Endothelial cell of umbilical vein (primary cell): ENCODE measurements around the gene GALNT9. TPM values are rescaled to one million over a fixed set of nuclear protein-coding genes. Genes with fewer than 3 reads are reported as not detected.

Source experiments
- BruUV-seq: library from RNA; stranded (reverse); fragments of 400-500 nt; replicated peaks from 2 replicates; lab custom pipeline; 2021; lab: Mats Ljungman, UMichigan
- CTCF ChIA-PET: fragments of 300-600, 350-600 bp; sonication (Branson Sonifier 250); formaldehyde crosslinking; loops from one replicate; lab custom pipeline; 2021; ENCODE audit warnings: antibody characterized with exemption, inconsistent platforms; lab: Charles Lee
- POLR2A ChIA-PET: fragments of 300-600, 350-600 bp; sonication (Branson Sonifier 250); formaldehyde crosslinking; loops from one replicate; lab custom pipeline; 2021; ENCODE audit warnings: antibody characterized with exemption, inconsistent platforms; lab: Charles Lee
- DNase-seq: peaks from one replicate; pipeline ENCODE4 v3.0.0-alpha.2; 2011; ENCODE audit warnings: low read depth, low spot score
- FAIRE-seq: peaks from 2 replicates; lab custom pipeline; 2011; peaks lifted over from hg19 to GRCh38; lab: Jason Lieb, UNC
- H2AFZ ChIP-seq: 2 replicates; pipeline ENCODE4 v1.6.0; 2012; ENCODE audit warnings: low read depth, low read length, control low read depth, inconsistent platforms
- H3K27ac ChIP-seq: 2 replicates; pipeline ENCODE4 v1.5.1; 2011; ENCODE audit warnings: low read depth, mild to moderate bottlenecking, control low read depth, low read length, moderate library complexity; ENCODE audit not compliant: insufficient read depth
- H3K27me3 ChIP-seq, 2 experiments: 2 replicates each; pipeline versions ENCODE4 v1.6.0 to v1.6.1; 2011; ENCODE audit warnings: low read length in 2 of 2, mixed read lengths in 1 of 2; ENCODE audit not compliant: control insufficient read depth in 2 of 2, insufficient read depth in 2 of 2
- H3K36me3 ChIP-seq, 2 experiments: 2 replicates in 1 of 2; 3 replicates in 1 of 2; pipeline ENCODE4 v1.5.1; 2011; ENCODE audit warnings: low read length in 2 of 2, mild to moderate bottlenecking in 1 of 2, moderate library complexity in 1 of 2; ENCODE audit not compliant: control insufficient read depth in 2 of 2, insufficient read depth in 2 of 2; ENCODE audit errors: extremely low read depth in 1 of 2
- H3K4me1 ChIP-seq: 3 replicates; pipeline ENCODE4 v1.5.1; 2011; ENCODE audit warnings: mild to moderate bottlenecking, low read length; ENCODE audit not compliant: control insufficient read depth, insufficient read depth; ENCODE audit errors: extremely low read depth
- H3K4me2 ChIP-seq: 2 replicates; pipeline ENCODE4 v1.6.1; 2011; ENCODE audit warnings: low read length, control low read depth, mixed read lengths; ENCODE audit not compliant: insufficient read depth
- H3K4me3 ChIP-seq, 3 experiments: fragments of 200-600 bp in 1 of 3; sonication (generic), shearing (Covaris generic) in 1 of 3; replicated peaks in 1 of 3; 2 replicates each; pipeline ENCODE4 v1.5.1; 2011 to 2016; ENCODE audit warnings: control low read depth in 3 of 3, low read length in 3 of 3, mild to moderate bottlenecking in 2 of 3, inconsistent platforms in 1 of 3, low read depth in 1 of 3, moderate library complexity in 1 of 3; ENCODE audit not compliant: insufficient read depth in 1 of 3
- H3K79me2 ChIP-seq: 2 replicates; pipeline ENCODE4 v1.6.0; 2012; ENCODE audit warnings: low read length, inconsistent platforms; ENCODE audit not compliant: control insufficient read depth, insufficient read depth
- H3K9ac ChIP-seq: replicated peaks from 2 replicates; pipeline ENCODE3; 2011; ENCODE audit warnings: low read length, control low read depth; ENCODE audit not compliant: insufficient read depth; ENCODE audit errors: extremely low read depth
- H3K9me1 ChIP-seq: replicated peaks from 3 replicates; pipeline ENCODE4 v1.6.0; 2011; ENCODE audit warnings: mild to moderate bottlenecking, low read length; ENCODE audit not compliant: control insufficient read depth, insufficient read depth; ENCODE audit errors: extremely low read depth
- H3K9me3 ChIP-seq: replicated peaks from 2 replicates; pipeline ENCODE4 v1.5.1; 2012; ENCODE audit warnings: low read length, inconsistent platforms; ENCODE audit not compliant: control insufficient read depth, insufficient read depth
- H4K20me1 ChIP-seq: replicated peaks from 2 replicates; pipeline ENCODE3; 2011; ENCODE audit warnings: mild to moderate bottlenecking, low read length; ENCODE audit not compliant: control insufficient read depth, insufficient read depth; ENCODE audit errors: extremely low read depth
- EZH2 ChIP-seq: IDR thresholded peaks from 2 replicates; pipeline ENCODE4 v1.6.1; 2012; ENCODE audit warnings: borderline replicate concordance, low read depth, mild to moderate bottlenecking, moderate library complexity, low read length, inconsistent platforms; ENCODE audit not compliant: severe bottlenecking
- FOS ChIP-seq: IDR thresholded peaks from 2 replicates; pipeline ENCODE4 v1.6.1; 2011; ENCODE audit warnings: mild to moderate bottlenecking, low read length, moderate library complexity, borderline replicate concordance; ENCODE audit not compliant: insufficient read depth
- JUN ChIP-seq: IDR thresholded peaks from 2 replicates; pipeline ENCODE4 v1.6.1; 2011; ENCODE audit warnings: borderline replicate concordance, low read depth; ENCODE audit not compliant: insufficient read length, insufficient read depth
- MYC ChIP-seq: IDR thresholded peaks from one replicate; pipeline ENCODE4 v1.6.1; 2011; ENCODE audit warnings: mild to moderate bottlenecking, low read depth, low read length
- POLR2A ChIP-seq: IDR thresholded peaks from 2 replicates; pipeline ENCODE4 v1.6.1; 2012; ENCODE audit warnings: low read depth, mild to moderate bottlenecking, control low read depth, low read length
- POLR2AphosphoS5 ChIP-seq: IDR thresholded peaks from 2 replicates; pipeline ENCODE4 v1.6.1; 2012; ENCODE audit warnings: low read depth, mild to moderate bottlenecking, control low read depth, low read length, moderate library complexity; ENCODE audit not compliant: insufficient read depth
- dilution Hi-C: fragments of 300-500 bp; cut with MboI; formaldehyde crosslinking; loops from one replicate; pipeline ENCODE4 v1.15.0; 2019; ENCODE audit warnings: low sequenced_read_pairs; ENCODE audit not compliant: extremely low pct_ligation_motif_present
- intact Hi-C: fragments of 100-400 bp; cut with micrococcal nuclease; formaldehyde crosslinking; loops from one replicate; pipeline ENCODE4 v1.10.0; 2022
- polyA plus RNA-seq, 4 experiments: library from polyadenylated mRNA; depleted of rRNA in 3 of 4; stranded (reverse) in 3 of 4; unstranded in 1 of 4; fragments of >200 nt; gene quantifications; 2 replicates each; pipeline versions ENCODE4 v1.2.1 to v1.2.3, GENCODE V29; 2011 to 2012; ENCODE audit warnings: missing spikeins in 1 of 4
- total RNA-seq: library from RNA; stranded (reverse); gene quantifications from 2 replicates; pipeline ENCODE4 v1.2.3, GENCODE V29; 2021
- TF ChIP-seq, protein P1 (sequence below), 2 donors: IDR thresholded peaks; 1 replicate in 1 of 2; 2 replicates in 1 of 2; pipeline ENCODE4 v1.5.1; 2011; ENCODE audit warnings: low read length in 2 of 2, mild to moderate bottlenecking in 2 of 2, moderate library complexity in 2 of 2, control low read depth in 1 of 2, inconsistent platforms in 1 of 2, low read depth in 1 of 2; ENCODE audit not compliant: insufficient read depth in 1 of 2; ENCODE audit errors: extremely low read depth in 1 of 2
- TF ChIP-seq, protein P2 (sequence below): IDR thresholded peaks from 2 replicates; pipeline ENCODE4 v1.6.1; 2011; ENCODE audit not compliant: insufficient read depth, insufficient read length

The GALNT9 gene
- total and polyA plus RNA-seq, 2 donors (not counting 3 experiments of a cell fraction or from before 2014, with no cell fraction given): 0.14 to 0.73 TPM

GRCh38 chr12:132147423-132148367, 181.7 kb downstream of the GALNT9 start:
- TF ChIP-seq JUN (no peak), POLR2A (no peak), MYC (no peak), FOS (no peak), EZH2 (no peak), POLR2AphosphoS5 (no peak)
- TF ChIP-seq, protein P1, sequence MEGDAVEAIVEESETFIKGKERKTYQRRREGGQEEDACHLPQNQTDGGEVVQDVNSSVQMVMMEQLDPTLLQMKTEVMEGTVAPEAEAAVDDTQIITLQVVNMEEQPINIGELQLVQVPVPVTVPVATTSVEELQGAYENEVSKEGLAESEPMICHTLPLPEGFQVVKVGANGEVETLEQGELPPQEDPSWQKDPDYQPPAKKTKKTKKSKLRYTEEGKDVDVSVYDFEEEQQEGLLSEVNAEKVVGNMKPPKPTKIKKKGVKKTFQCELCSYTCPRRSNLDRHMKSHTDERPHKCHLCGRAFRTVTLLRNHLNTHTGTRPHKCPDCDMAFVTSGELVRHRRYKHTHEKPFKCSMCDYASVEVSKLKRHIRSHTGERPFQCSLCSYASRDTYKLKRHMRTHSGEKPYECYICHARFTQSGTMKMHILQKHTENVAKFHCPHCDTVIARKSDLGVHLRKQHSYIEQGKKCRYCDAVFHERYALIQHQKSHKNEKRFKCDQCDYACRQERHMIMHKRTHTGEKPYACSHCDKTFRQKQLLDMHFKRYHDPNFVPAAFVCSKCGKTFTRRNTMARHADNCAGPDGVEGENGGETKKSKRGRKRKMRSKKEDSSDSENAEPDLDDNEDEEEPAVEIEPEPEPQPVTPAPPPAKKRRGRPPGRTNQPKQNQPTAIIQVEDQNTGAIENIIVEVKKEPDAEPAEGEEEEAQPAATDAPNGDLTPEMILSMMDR (IDR thresholded peaks at IDR 0.05; ENCODE audit: extremely low read depth in 1 of 2, insufficient read depth in 1 of 2, low read depth in 1 of 2, low read length in 2 of 2): no peak
- TF ChIP-seq, protein P2, sequence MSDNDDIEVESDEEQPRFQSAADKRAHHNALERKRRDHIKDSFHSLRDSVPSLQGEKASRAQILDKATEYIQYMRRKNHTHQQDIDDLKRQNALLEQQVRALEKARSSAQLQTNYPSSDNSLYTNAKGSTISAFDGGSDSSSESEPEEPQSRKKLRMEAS: no peak
- Histone ChIP-seq H2AFZ (no peak overlapping the region), H3K79me2 (peaks cover 26% of the 10 kb centered on the region), H3K9me3 (no peaks in the 10 kb centered on the region), H3K4me2 (no peak overlapping the region), H3K27ac (no peak overlapping the region), H4K20me1 (no peaks in the 10 kb centered on the region), H3K36me3 (peaks cover 0 to 6% of the 10 kb centered on the region in 2 experiments), H3K4me3 (no peak overlapping the region), H3K9me1 (no peaks in the 10 kb centered on the region), H3K27me3 (no peaks in the 10 kb centered on the region), H3K9ac (no peak overlapping the region), H3K4me1 (peaks cover 14% of the 10 kb centered on the region)
- FAIRE-seq (no peak), DNase-seq (no peak)
- CTCF ChIA-PET: interaction anchor here (1.2 kb wide), 1 partner anchor 266 kb away, joined by 6 read pairs; no protein-coding TSS in a partner anchor
- no TSS peak for BruUV-seq
- dilution Hi-C loops (no loop called here), intact Hi-C loops (no loop called here)
- POLR2A ChIA-PET: no interaction called here
